Uterus (tissue), 4 donors: ENCODE data around the gene ADAMTS12. TPM values are rescaled to one million over a fixed set of nuclear protein-coding genes. Genes with fewer than 3 reads are reported as not detected.

Experiments
- DNase-seq, 2 donors: peaks; one replicate each; pipeline ENCODE4 v3.0.0-alpha.2; 2019 to 2020
- H3K27ac ChIP-seq, 2 donors: fragments of 200-600 bp; sonication (generic); 1 replicate in 1 of 2; 2 replicates in 1 of 2; pipeline ENCODE4 v1.5.1; 2016 to 2018
- H3K27me3 ChIP-seq, 2 donors: fragments of 200-600 bp; sonication (generic); one replicate each; pipeline ENCODE4 v1.5.1; 2018 to 2019; ENCODE audit warnings: control low read depth in 1 of 2
- H3K36me3 ChIP-seq, 2 donors: fragments of 200-600 bp; sonication (generic); one replicate each; pipeline ENCODE4 v1.5.1; 2019; ENCODE audit warnings: control low read depth in 1 of 2
- H3K4me1 ChIP-seq, 2 donors: fragments of 200-600 bp; sonication (generic); one replicate each; pipeline ENCODE4 v1.5.1; 2018 to 2019; ENCODE audit warnings: control low read depth in 1 of 2
- H3K4me3 ChIP-seq, 2 donors: fragments of 200-600 bp; sonication (generic); 1 replicate in 1 of 2; 2 replicates in 1 of 2; pipeline ENCODE4 v1.5.1; 2018 to 2019; ENCODE audit warnings: mild to moderate bottlenecking in 1 of 2
- H3K9me3 ChIP-seq, 2 donors: fragments of 200-600 bp; sonication (generic); one replicate each; pipeline ENCODE4 v1.5.1; 2019; ENCODE audit warnings: control low read depth in 1 of 2
- POLR2A ChIP-seq, 2 donors: fragments of 450-650 bp; IDR thresholded peaks; one replicate each; pipeline ENCODE4 v1.6.1; 2016; ENCODE audit warnings: antibody characterized with exemption in 2 of 2, mild to moderate bottlenecking in 1 of 2, moderate library complexity in 1 of 2
- intact Hi-C: fragments of 100-400 bp; cut with DNase I; formaldehyde crosslinking; loops from one replicate; pipeline ENCODE4 v1.15.1; 2023; ENCODE audit warnings: low total_unique reads
- total RNA-seq, 4 donors: library from RNA; depleted of rRNA in 3 of 4; stranded (reverse); fragments of >200 nt in 3 of 4; gene quantifications; one replicate each; pipeline versions ENCODE4 v1.1.0 to v1.2.4, GENCODE V29; 2014 to 2023
- TF ChIP-seq, protein P1 (sequence below), 4 experiments: fragments of 200-600 bp in 2 of 4; fragments of 450-650 bp in 2 of 4; sonication (generic) in 2 of 4; IDR thresholded peaks; one replicate each; pipeline ENCODE4 v1.5.1; 2016 to 2019; ENCODE audit warnings: antibody characterized with exemption in 4 of 4, mild to moderate bottlenecking in 2 of 4, moderate library complexity in 1 of 4
- donor health status: DM: yes; HTN: yes; CAD: no.

The ADAMTS12 gene
- total RNA-seq, 4 donors from 2014 or later = 0.51 to 37.5 (median 15.6) TPM

GRCh38 chr5:33715661-33716060 lies 176.1 kb downstream of the ADAMTS12 start:
- intact Hi-C loops = no loop called here
- H3K27me3 ChIP-seq = no peaks in the 10 kb centered on the region
- H3K36me3 ChIP-seq = no peaks in the 10 kb centered on the region
- TF ChIP-seq, protein P1, sequence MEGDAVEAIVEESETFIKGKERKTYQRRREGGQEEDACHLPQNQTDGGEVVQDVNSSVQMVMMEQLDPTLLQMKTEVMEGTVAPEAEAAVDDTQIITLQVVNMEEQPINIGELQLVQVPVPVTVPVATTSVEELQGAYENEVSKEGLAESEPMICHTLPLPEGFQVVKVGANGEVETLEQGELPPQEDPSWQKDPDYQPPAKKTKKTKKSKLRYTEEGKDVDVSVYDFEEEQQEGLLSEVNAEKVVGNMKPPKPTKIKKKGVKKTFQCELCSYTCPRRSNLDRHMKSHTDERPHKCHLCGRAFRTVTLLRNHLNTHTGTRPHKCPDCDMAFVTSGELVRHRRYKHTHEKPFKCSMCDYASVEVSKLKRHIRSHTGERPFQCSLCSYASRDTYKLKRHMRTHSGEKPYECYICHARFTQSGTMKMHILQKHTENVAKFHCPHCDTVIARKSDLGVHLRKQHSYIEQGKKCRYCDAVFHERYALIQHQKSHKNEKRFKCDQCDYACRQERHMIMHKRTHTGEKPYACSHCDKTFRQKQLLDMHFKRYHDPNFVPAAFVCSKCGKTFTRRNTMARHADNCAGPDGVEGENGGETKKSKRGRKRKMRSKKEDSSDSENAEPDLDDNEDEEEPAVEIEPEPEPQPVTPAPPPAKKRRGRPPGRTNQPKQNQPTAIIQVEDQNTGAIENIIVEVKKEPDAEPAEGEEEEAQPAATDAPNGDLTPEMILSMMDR (IDR thresholded peaks at IDR 0.05) = no peak
- TF ChIP-seq POLR2A (IDR thresholded peaks at IDR 0.05) = no peak
- H3K4me3 ChIP-seq = no peak overlapping the region
- no peaks in the 10 kb centered on the region for H3K4me1 ChIP-seq
- no peaks in the 10 kb centered on the region for H3K9me3 ChIP-seq
- no peak overlapping the region for H3K27ac ChIP-seq
- no peak for DNase-seq

- intact Hi-C loops = no loop called here
- Histone ChIP-seq H3K4me1 (no peaks in the 10 kb centered on the region), H3K27ac (peak overlapping the region; percentile 32 to 49), H3K9me3 (no peaks in the 10 kb centered on the region), H3K27me3 (no peaks in the 10 kb centered on the region), H3K36me3 (no peaks in the 10 kb centered on the region), H3K4me3 (no peak overlapping the region)
- DNase-seq = no peak
- TF ChIP-seq, protein P1 (IDR thresholded peaks at IDR 0.05) = no peak
- TF ChIP-seq POLR2A (IDR thresholded peaks at IDR 0.05) = no peak
Measured at GRCh38 chr5:33713136-33713765, 178.5 kb downstream of the ADAMTS12 start.

- no peak for DNase-seq
- Histone ChIP-seq H3K4me3 (no peak overlapping the region), H3K27ac (peak overlapping the region in 1 of 2 donors; percentile 49), H3K36me3 (no peaks in the 10 kb centered on the region), H3K27me3 (no peaks in the 10 kb centered on the region), H3K4me1 (no peaks in the 10 kb centered on the region), H3K9me3 (no peaks in the 10 kb centered on the region)
- no peak for TF ChIP-seq POLR2A (IDR thresholded peaks at IDR 0.05)
- TF ChIP-seq, protein P1 (IDR thresholded peaks at IDR 0.05) = no peak
- intact Hi-C loops = no loop called here
Measured at GRCh38 chr5:33712664-33713063, 179.1 kb downstream of the ADAMTS12 start.

GRCh38 chr5:33711094-33711679 lies 180.6 kb downstream of the ADAMTS12 start:
- no peak for TF ChIP-seq POLR2A (IDR thresholded peaks at IDR 0.05)
- TF ChIP-seq, protein P1 (IDR thresholded peaks at IDR 0.05) = no peak
- Histone ChIP-seq H3K4me3 (no peak overlapping the region), H3K4me1 (no peaks in the 10 kb centered on the region), H3K27ac (no peak overlapping the region), H3K27me3 (no peaks in the 10 kb centered on the region), H3K36me3 (no peaks in the 10 kb centered on the region), H3K9me3 (no peaks in the 10 kb centered on the region)
- intact Hi-C loops = no loop called here
- no peak for DNase-seq

DNA sequence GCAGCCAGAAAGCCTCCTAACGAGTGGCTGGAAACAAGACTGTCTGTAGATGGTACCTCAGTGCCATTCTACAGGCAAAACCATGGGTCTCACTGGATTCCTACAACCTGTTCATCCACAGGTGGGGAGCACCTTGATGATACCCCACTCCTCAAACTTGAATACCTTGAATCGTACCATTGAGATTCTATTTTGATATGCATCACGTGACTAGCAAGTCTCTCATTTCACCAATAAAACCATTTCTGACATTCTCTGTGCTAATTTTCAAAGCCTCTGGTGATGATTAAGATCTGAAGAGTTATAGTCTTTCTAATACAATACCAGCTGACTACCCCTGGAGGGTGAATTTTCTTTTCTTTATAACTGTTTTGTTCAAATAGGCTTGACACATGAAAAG lies 188.9 kb downstream of the ADAMTS12 start:
- intact Hi-C loops = no loop called here
- no peak for TF ChIP-seq POLR2A (IDR thresholded peaks at IDR 0.05)
- TF ChIP-seq, protein P1 (IDR thresholded peaks at IDR 0.05) = no peak
- no peak for DNase-seq
- Histone ChIP-seq H3K27ac (no peak overlapping the region), H3K36me3 (no peaks in the 10 kb centered on the region), H3K4me3 (no peak overlapping the region), H3K27me3 (no peaks in the 10 kb centered on the region), H3K4me1 (no peaks in the 10 kb centered on the region), H3K9me3 (no peaks in the 10 kb centered on the region)
